Ammon's horn (tissue), 1 donor: ENCODE results near the gene PAX5.

Experiments used
- DNase-seq: peaks from one replicate; pipeline ENCODE4 v3.0.0-alpha.2; 2016; ENCODE audit warnings: low spot score

Gene PAX5

GRCh38 chr9:36902080-36902716 is 131.9 kb downstream of the PAX5 start:
- DNase-seq = no peak

GRCh38 chr9:36901528-36901927 is 132.5 kb downstream of the PAX5 start:
- no peak for DNase-seq

- no peak for DNase-seq
Measured at GRCh38 chr9:36900856-36901220, 133.2 kb downstream of the PAX5 start.

GRCh38 chr9:36900136-36900855 is 133.8 kb downstream of the PAX5 start:
- no peak for DNase-seq

- DNase-seq = no peak
Measured at GRCh38 chr9:36899406-36899805, 134.7 kb downstream of the PAX5 start.

- no peak for DNase-seq
Measured at GRCh38 chr9:36898431-36899020, 135.5 kb downstream of the PAX5 start.

- no peak for DNase-seq
Measured at GRCh38 chr9:36897478-36897877, 136.6 kb downstream of the PAX5 start.

- no peak for DNase-seq
Measured at GRCh38 chr9:36897019-36897418, 137.0 kb downstream of the PAX5 start.

GRCh38 chr9:36896296-36896695 is 137.8 kb downstream of the PAX5 start:
- DNase-seq = no peak

- no peak for DNase-seq
Measured at GRCh38 chr9:36895744-36896260, 138.3 kb downstream of the PAX5 start.

- DNase-seq = no peak
Measured at GRCh38 chr9:36894695-36895310, 139.3 kb downstream of the PAX5 start.

GRCh38 chr9:36893911-36894310 is 140.2 kb downstream of the PAX5 start:
- no peak for DNase-seq

GRCh38 chr9:36893184-36893583 is 140.9 kb downstream of the PAX5 start:
- peak; percentile 49 for DNase-seq

- no peak for DNase-seq
Measured at GRCh38 chr9:36892279-36892678, 141.8 kb downstream of the PAX5 start.

GRCh38 chr9:36891341-36891811 is 142.7 kb downstream of the PAX5 start:
- no peak for DNase-seq

- no peak for DNase-seq
Measured at GRCh38 chr9:36889844-36890243, 144.2 kb downstream of the PAX5 start.

GRCh38 chr9:36888551-36888950 is 145.5 kb downstream of the PAX5 start:
- no peak for DNase-seq

GRCh38 chr9:36884721-36885120 is 149.3 kb downstream of the PAX5 start:
- no peak for DNase-seq

- no peak for DNase-seq
Measured at GRCh38 chr9:36882594-36882993, 151.5 kb downstream of the PAX5 start.

GRCh38 chr9:36881743-36882441 is 152.2 kb downstream of the PAX5 start:
- no peak for DNase-seq

GRCh38 chr9:36881316-36881715 is 152.8 kb downstream of the PAX5 start:
- no peak for DNase-seq

- DNase-seq = no peak
Measured at GRCh38 chr9:36880075-36880474, 154.0 kb downstream of the PAX5 start.
